Breast epithelium (tissue), 3 donors: ENCODE measurements around the gene DAB2IP.

Source experiments
- POLR2AphosphoS5 ChIP-seq, 3 donors: sonication (generic); formaldehyde crosslinking; IDR thresholded peaks; one replicate each; pipeline ENCODE4 v1.6.1; 2017; ENCODE audit warnings: antibody characterized with exemption in 3 of 3
- TF ChIP-seq, protein P1 (sequence below), 3 donors: fragments of 450-650 bp; IDR thresholded peaks; one replicate each; pipeline ENCODE4 v1.5.1; 2016 to 2017; ENCODE audit warnings: antibody characterized with exemption in 3 of 3, mild to moderate bottlenecking in 3 of 3, moderate library complexity in 3 of 3

DNA sequence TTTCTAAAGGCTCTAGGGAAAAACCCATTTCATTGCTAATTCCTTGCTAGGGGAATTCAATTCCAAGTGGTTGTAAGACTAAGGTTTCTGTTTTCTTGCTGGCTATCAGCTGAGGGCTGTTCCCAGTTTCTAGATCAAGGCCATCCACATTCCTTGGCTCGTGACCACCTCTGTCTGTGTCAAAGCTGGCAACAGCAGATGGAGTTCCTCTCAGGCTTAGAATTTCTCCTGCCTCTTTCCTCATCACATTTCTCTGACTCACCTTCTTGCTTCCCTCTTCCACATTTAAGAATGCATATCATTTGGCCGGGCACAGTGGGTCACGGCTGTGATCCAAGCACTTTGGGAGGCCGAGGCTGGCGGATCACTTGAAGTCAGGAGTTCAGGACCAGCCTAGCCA lies 19.0 kb downstream of the DAB2IP start:
- TF ChIP-seq, protein P1, sequence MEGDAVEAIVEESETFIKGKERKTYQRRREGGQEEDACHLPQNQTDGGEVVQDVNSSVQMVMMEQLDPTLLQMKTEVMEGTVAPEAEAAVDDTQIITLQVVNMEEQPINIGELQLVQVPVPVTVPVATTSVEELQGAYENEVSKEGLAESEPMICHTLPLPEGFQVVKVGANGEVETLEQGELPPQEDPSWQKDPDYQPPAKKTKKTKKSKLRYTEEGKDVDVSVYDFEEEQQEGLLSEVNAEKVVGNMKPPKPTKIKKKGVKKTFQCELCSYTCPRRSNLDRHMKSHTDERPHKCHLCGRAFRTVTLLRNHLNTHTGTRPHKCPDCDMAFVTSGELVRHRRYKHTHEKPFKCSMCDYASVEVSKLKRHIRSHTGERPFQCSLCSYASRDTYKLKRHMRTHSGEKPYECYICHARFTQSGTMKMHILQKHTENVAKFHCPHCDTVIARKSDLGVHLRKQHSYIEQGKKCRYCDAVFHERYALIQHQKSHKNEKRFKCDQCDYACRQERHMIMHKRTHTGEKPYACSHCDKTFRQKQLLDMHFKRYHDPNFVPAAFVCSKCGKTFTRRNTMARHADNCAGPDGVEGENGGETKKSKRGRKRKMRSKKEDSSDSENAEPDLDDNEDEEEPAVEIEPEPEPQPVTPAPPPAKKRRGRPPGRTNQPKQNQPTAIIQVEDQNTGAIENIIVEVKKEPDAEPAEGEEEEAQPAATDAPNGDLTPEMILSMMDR (IDR thresholded peaks at IDR 0.05) = no peak
- peak in 1 of 3 donors; percentile 7 for TF ChIP-seq POLR2AphosphoS5 (IDR thresholded peaks at IDR 0.05)
